Measurements from ENCODE around the gene STK32A. TPM values are rescaled to one million over a fixed set of nuclear protein-coding genes. Genes with fewer than 3 reads are reported as not detected.
A peak's percentile ranks its signal among the peaks of the same experiment; 100 is the strongest.
"Not testable (repeated sequence)": the region's sequence is repeated elsewhere in the genome, so short reads cannot be mapped to it uniquely, and the experiment has no call there.

STK32A gene
- total RNA-seq (2014; rRNA removed; shearing (Covaris generic)): 0.17 and 0.57 TPM in 2 replicates

- DNase-seq (ENCODE audit: low spot score): peak; percentile 54
Measured at GRCh38 chr5:147234825-147235635, at the start of gene STK32A. Gene STK32A, plus strand, starts transcription at chr5:147235026. Its CDS starts 4,609 bp downstream, at chr5:147239635.

- no peak for DNase-seq (ENCODE audit: low spot score)
Measured at GRCh38 chr5:147187099-147187540, 47.7 kb upstream of the STK32A start.

- DNase-seq (ENCODE audit: low spot score): peak; percentile 80
Measured at GRCh38 chr5:147188200-147189108, 46.4 kb upstream of the STK32A start.

- no peak for DNase-seq (ENCODE audit: low spot score)
Measured at GRCh38 chr5:147189109-147189424, 45.8 kb upstream of the STK32A start.

- DNase-seq (ENCODE audit: low spot score): peak; percentile 26
Measured at GRCh38 chr5:147190331-147190730, 44.5 kb upstream of the STK32A start.

- DNase-seq (ENCODE audit: low spot score): no peak
Measured at GRCh38 chr5:147193123-147193522, 41.7 kb upstream of the STK32A start.

- DNase-seq (ENCODE audit: low spot score): no peak
Measured at GRCh38 chr5:147200004-147200403, 34.8 kb upstream of the STK32A start.

- DNase-seq (ENCODE audit: low spot score): no peak
Measured at GRCh38 chr5:147203213-147203612, 31.6 kb upstream of the STK32A start.

GRCh38 chr5:147204576-147204975 is 30.2 kb upstream of the STK32A start:
- DNase-seq (ENCODE audit: low spot score): no peak

GRCh38 chr5:147208134-147208533 is 26.7 kb upstream of the STK32A start:
- no peak for DNase-seq (ENCODE audit: low spot score)

GRCh38 chr5:147216552-147217154 is 18.2 kb upstream of the STK32A start:
- peak; percentile 55 for DNase-seq (ENCODE audit: low spot score)

GRCh38 chr5:147223343-147223742 is 11.5 kb upstream of the STK32A start:
- no peak for DNase-seq (ENCODE audit: low spot score)

- DNase-seq (ENCODE audit: low spot score): peak; percentile 61
Measured at GRCh38 chr5:147223948-147224791, 10.7 kb upstream of the STK32A start.

- no peak for DNase-seq (ENCODE audit: low spot score)
Measured at GRCh38 chr5:147225938-147226337, 8.9 kb upstream of the STK32A start.

GRCh38 chr5:147226512-147226911 is 8.3 kb upstream of the STK32A start:
- no peak for DNase-seq (ENCODE audit: low spot score)

GRCh38 chr5:147234239-147234824 is 494 bp upstream of the STK32A start:
- DNase-seq (ENCODE audit: low spot score): no peak

- no peak for DNase-seq (ENCODE audit: low spot score)
Measured at GRCh38 chr5:147240266-147240985, 5.6 kb downstream of the STK32A start.

- DNase-seq (ENCODE audit: low spot score): not testable (repeated sequence)
Measured at GRCh38 chr5:147243238-147243637, 8.4 kb downstream of the STK32A start.

GRCh38 chr5:147245381-147246165 is 10.7 kb downstream of the STK32A start:
- DNase-seq (ENCODE audit: low spot score): no peak

Measured in A172 (cell line).